ENCODE measurements around the gene PNP.
A peak's percentile ranks its signal among the peaks of the same experiment; 100 is the strongest.
"Not testable (repeated sequence)": the region's sequence is repeated elsewhere in the genome, so short reads cannot be mapped to it uniquely, and the experiment has no call there.

Gene PNP

GRCh38 chr14:20469242-20469889 is at the start of gene PNP:
PNP (plus strand) TSS chr14:20469406; CDS start chr14:20469525, 119 bp downstream.
- DNase-seq (ENCODE audit: extremely low read depth in 1 of 2, low read depth in 1 of 2), result peak; percentile 71 to 84

GRCh38 chr14:20419419-20419818 is 49.8 kb upstream of the PNP start:
- no peak for DNase-seq (ENCODE audit: extremely low read depth in 1 of 2, low read depth in 1 of 2)

- DNase-seq (ENCODE audit: extremely low read depth in 1 of 2, low read depth in 1 of 2), result no peak
These were observed 47.9 kb upstream of the PNP start for GRCh38 chr14:20421267-20421666.

- no peak for DNase-seq (ENCODE audit: extremely low read depth in 1 of 2, low read depth in 1 of 2)
These were observed 46.3 kb upstream of the PNP start for GRCh38 chr14:20422886-20423285.

GRCh38 chr14:20424851-20425250 is 44.4 kb upstream of the PNP start:
- no peak for DNase-seq (ENCODE audit: extremely low read depth in 1 of 2, low read depth in 1 of 2)

- no peak for DNase-seq (ENCODE audit: extremely low read depth in 1 of 2, low read depth in 1 of 2)
These were observed 41.8 kb upstream of the PNP start for GRCh38 chr14:20427231-20428009.

GRCh38 chr14:20428010-20428365 is 41.2 kb upstream of the PNP start:
- no peak for DNase-seq (ENCODE audit: extremely low read depth in 1 of 2, low read depth in 1 of 2)

- DNase-seq (ENCODE audit: extremely low read depth in 1 of 2, low read depth in 1 of 2), result no peak
These were observed 40.4 kb upstream of the PNP start for GRCh38 chr14:20428802-20429201.

GRCh38 chr14:20429801-20430669 is 39.2 kb upstream of the PNP start:
- no peak for DNase-seq (ENCODE audit: extremely low read depth in 1 of 2, low read depth in 1 of 2)

GRCh38 chr14:20434701-20435581 is 34.3 kb upstream of the PNP start:
- DNase-seq (ENCODE audit: extremely low read depth in 1 of 2, low read depth in 1 of 2), result no peak

- no peak for DNase-seq (ENCODE audit: extremely low read depth in 1 of 2, low read depth in 1 of 2)
These were observed 33.4 kb upstream of the PNP start, which contains the start of gene KLHL33 for GRCh38 chr14:20435582-20436362. KLHL33 (minus strand) TSS chr14:20436166; CDS start chr14:20435811, 355 bp downstream.

- no peak for DNase-seq (ENCODE audit: extremely low read depth in 1 of 2, low read depth in 1 of 2)
These were observed 32.8 kb upstream of the PNP start for GRCh38 chr14:20436363-20436755.

GRCh38 chr14:20438664-20439063 is 30.5 kb upstream of the PNP start:
- no peak for DNase-seq (ENCODE audit: extremely low read depth in 1 of 2, low read depth in 1 of 2)

GRCh38 chr14:20440465-20440864 is 28.7 kb upstream of the PNP start:
- no peak for DNase-seq (ENCODE audit: extremely low read depth in 1 of 2, low read depth in 1 of 2)

GRCh38 chr14:20440882-20441281 is 28.3 kb upstream of the PNP start:
- DNase-seq (ENCODE audit: extremely low read depth in 1 of 2, low read depth in 1 of 2), result peak in 1 of 2 donors; percentile 17

- DNase-seq (ENCODE audit: extremely low read depth in 1 of 2, low read depth in 1 of 2), result no peak
These were observed 27.7 kb upstream of the PNP start for GRCh38 chr14:20441461-20441860.

GRCh38 chr14:20443650-20444049 is 25.6 kb upstream of the PNP start:
- not testable (repeated sequence) for DNase-seq (ENCODE audit: extremely low read depth in 1 of 2, low read depth in 1 of 2)

GRCh38 chr14:20446889-20447288 is 22.3 kb upstream of the PNP start:
- DNase-seq (ENCODE audit: extremely low read depth in 1 of 2, low read depth in 1 of 2), result no peak

- not testable (repeated sequence) for DNase-seq (ENCODE audit: extremely low read depth in 1 of 2, low read depth in 1 of 2)
These were observed 16.4 kb upstream of the PNP start for GRCh38 chr14:20452831-20453230.
